Left lung (tissue), 10 donors: Measurements from ENCODE around the gene PRMT6. TPM values are rescaled to one million over a fixed set of nuclear protein-coding genes. Genes with fewer than 3 reads are reported as not detected.
"Not testable (repeated sequence)": the region's sequence is repeated elsewhere in the genome, so short reads cannot be mapped to it uniquely, and the experiment has no call there.

Experiments
- ATAC-seq: fragments of 200-7000 bp; cut with Tn5 transposase; one replicate; pipeline ENCODE4 v1.9.1; 2020; ENCODE audit warnings: moderate library complexity
- DNase-seq, 4 donors: peaks; one replicate each; pipeline ENCODE4 v3.0.0-alpha.2; 2013 to 2020
- H3K27ac ChIP-seq, 2 donors: fragments of 200-600 bp; sonication (generic) in 1 of 2; one replicate each; pipeline versions ENCODE4 v1.5.0 to v1.8.0; 2020 to 2021
- H3K27me3 ChIP-seq, 2 donors: fragments of 200-600 bp; sonication (generic) in 1 of 2; one replicate each; pipeline versions ENCODE4 v1.5.0 to v1.8.0; 2020 to 2021
- H3K36me3 ChIP-seq, 2 donors: fragments of 200-600 bp; sonication (generic) in 1 of 2; one replicate each; pipeline versions ENCODE4 v1.5.0 to v1.8.0; 2020 to 2021
- H3K4me1 ChIP-seq, 2 donors: fragments of 200-600 bp; one replicate each; pipeline ENCODE4 v1.8.0; 2021
- H3K4me3 ChIP-seq, 2 donors: fragments of 200-600 bp; sonication (generic) in 1 of 2; one replicate each; pipeline versions ENCODE4 v1.5.0 to v1.8.0; 2020 to 2021; ENCODE audit warnings: mild to moderate bottlenecking in 1 of 2
- H3K9me3 ChIP-seq, 2 donors: fragments of 200-600 bp; sonication (generic) in 1 of 2; one replicate each; pipeline versions ENCODE4 v1.5.0 to v1.8.0; 2020 to 2021
- CTCF ChIP-seq, 2 donors: fragments of 200-600 bp; sonication (generic) in 1 of 2; IDR thresholded peaks; one replicate each; pipeline versions ENCODE4 v1.5.0 to v1.8.0; 2021; ENCODE audit warnings: antibody characterized with exemption in 2 of 2
- intact Hi-C, 2 donors: fragments of 100-400 bp; cut with DNase I; formaldehyde crosslinking; loops; one replicate each; pipeline versions ENCODE4 v1.11.2 to v1.14.2; 2022
- polyA plus RNA-seq, 6 donors: library from polyadenylated mRNA; unstranded; fragments of 120-200 nt; gene quantifications; one replicate each; pipeline ENCODE4 v1.2.1, GENCODE V29; 2013; ENCODE audit not compliant: insufficient read length in 6 of 6
- total RNA-seq, 2 donors: library from RNA; stranded (reverse); fragmentation: NEBNext Ultra II Directional; extraction: Animal tissue kit (Norgen Biotek cat#: 25700); gene quantifications; one replicate each; pipeline ENCODE4 v1.2.1, GENCODE V29; 2021
- donor health status: DM: no; HTN: yes; CAD: no.
- donor health status: DM: no; HTN: no; CAD: no.

PRMT6 gene
- total and polyA plus RNA-seq, 8 donors: 11.1 to 28.6 (median 24.6) TPM

- intact Hi-C loops: no loop called here
- H3K27ac ChIP-seq: no peak overlapping the region
These were observed 38.0 kb upstream of the PRMT6 start for GRCh38 chr1:107018445-107018844.

GRCh38 chr1:107019166-107019565 is 37.3 kb upstream of the PRMT6 start:
- TF ChIP-seq CTCF (IDR thresholded peaks at IDR 0.05): no peak
- ATAC-seq (no peak), DNase-seq (no peak)
- H3K36me3 ChIP-seq: no peaks in the 10 kb centered on the region
- intact Hi-C loops: no loop called here
- no peak overlapping the region for H3K4me3 ChIP-seq
- H3K27ac ChIP-seq: no peak overlapping the region
- no peaks in the 10 kb centered on the region for H3K9me3 ChIP-seq
- H3K4me1 ChIP-seq: no peaks in the 10 kb centered on the region
- H3K27me3 ChIP-seq: no peaks in the 10 kb centered on the region

More at GRCh38 chr1:107018445-107018844, 38.0 kb upstream of the PRMT6 start:
- ATAC-seq: no peak
- TF ChIP-seq CTCF (IDR thresholded peaks at IDR 0.05): no peak
- no peak for DNase-seq
- Histone ChIP-seq H3K4me3 (no peak overlapping the region), H3K27me3 (no peaks in the 10 kb centered on the region), H3K9me3 (no peaks in the 10 kb centered on the region), H3K36me3 (no peaks in the 10 kb centered on the region), H3K4me1 (no peaks in the 10 kb centered on the region)

GRCh38 chr1:107038874-107039273 is 17.6 kb upstream of the PRMT6 start:
- H3K27me3 ChIP-seq, DNase-seq, ATAC-seq, H3K27ac ChIP-seq, H3K4me1 ChIP-seq, intact Hi-C loops, H3K36me3 ChIP-seq, H3K9me3 ChIP-seq, H3K4me3 ChIP-seq: not testable (repeated sequence)

- H3K4me3 ChIP-seq, ATAC-seq, H3K27ac ChIP-seq, intact Hi-C loops, H3K36me3 ChIP-seq, H3K4me1 ChIP-seq, H3K9me3 ChIP-seq, H3K27me3 ChIP-seq: not testable (repeated sequence)
- DNase-seq: peak in 1 of 4 donors; percentile 74
These were observed 11.9 kb upstream of the PRMT6 start for GRCh38 chr1:107044310-107045220.

- no peak overlapping the region for H3K4me3 ChIP-seq
- no peak overlapping the region for H3K27ac ChIP-seq
- no peaks in the 10 kb centered on the region for H3K27me3 ChIP-seq
- no peaks in the 10 kb centered on the region for H3K36me3 ChIP-seq
- DNase-seq: no peak
- no peak for ATAC-seq
- no peaks in the 10 kb centered on the region for H3K9me3 ChIP-seq
- no peak for TF ChIP-seq CTCF (IDR thresholded peaks at IDR 0.05)
- no peaks in the 10 kb centered on the region for H3K4me1 ChIP-seq
- intact Hi-C loops: no loop called here
These were observed 8.9 kb upstream of the PRMT6 start for GRCh38 chr1:107047602-107048001.

- no peak overlapping the region for H3K27ac ChIP-seq
- H3K27me3 ChIP-seq: no peaks in the 10 kb centered on the region
- no peak for TF ChIP-seq CTCF (IDR thresholded peaks at IDR 0.05)
- intact Hi-C loops: no loop called here
- no peak overlapping the region for H3K4me3 ChIP-seq
- no peaks in the 10 kb centered on the region for H3K36me3 ChIP-seq
- H3K4me1 ChIP-seq: no peaks in the 10 kb centered on the region
- ATAC-seq: no peak
- no peaks in the 10 kb centered on the region for H3K9me3 ChIP-seq
- no peak for DNase-seq
These were observed 8.2 kb upstream of the PRMT6 start for GRCh38 chr1:107048241-107048640.
